GM12873 (cell line): ENCODE data around the gene CYB5A.

Source experiments
- CTCF ChIP-seq: IDR thresholded peaks from 2 replicates; pipeline ENCODE4 v1.5.1; 2012; ENCODE audit warnings: low read depth, mild to moderate bottlenecking, moderate library complexity, low read length, control low read depth; ENCODE audit not compliant: insufficient read depth; ENCODE audit errors: missing control alignments

CYB5A gene

GRCh38 chr18:74271635-74272034 lies 20.1 kb downstream of the CYB5A start:
- no peak for TF ChIP-seq CTCF

DNA sequence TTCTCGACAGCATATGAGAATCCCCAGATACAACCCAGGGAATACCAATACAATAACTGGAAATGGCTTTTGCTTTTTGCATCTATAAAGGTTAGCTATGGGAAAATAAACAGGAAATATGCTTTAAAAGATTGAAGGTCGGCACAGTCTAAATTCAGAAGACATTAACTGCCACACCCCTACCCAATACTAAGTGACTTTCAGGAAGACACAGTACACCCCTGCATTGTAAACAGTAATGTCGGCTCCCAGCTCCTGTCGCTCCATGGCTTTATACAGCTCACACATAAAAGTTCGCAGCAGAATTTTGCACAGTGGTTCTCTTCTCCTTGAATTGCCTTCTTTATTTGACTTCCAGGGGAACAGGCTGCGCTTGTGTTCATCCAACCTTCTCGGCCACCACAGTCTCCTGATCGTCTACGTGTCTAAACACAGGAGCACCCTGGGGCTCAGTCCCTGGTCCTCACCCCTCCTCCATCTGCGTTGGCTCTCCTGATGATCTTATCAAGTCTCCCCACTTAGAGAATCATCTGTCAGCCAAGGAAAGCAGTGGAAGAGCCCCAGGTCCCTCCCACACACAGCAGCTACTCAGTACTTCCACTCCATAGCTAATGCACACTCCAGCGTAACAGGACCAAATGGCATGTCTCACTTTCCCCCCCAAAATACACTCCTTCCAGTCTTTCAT lies 22.7 kb downstream of the CYB5A start:
- TF ChIP-seq CTCF, result no peak

- TF ChIP-seq CTCF, result no peak
These were observed 23.6 kb downstream of the CYB5A start for GRCh38 chr18:74268175-74268574.

- no peak for TF ChIP-seq CTCF
These were observed 25.6 kb downstream of the CYB5A start for GRCh38 chr18:74266161-74266560.

GRCh38 chr18:74265546-74266098 lies 26.1 kb downstream of the CYB5A start:
- TF ChIP-seq CTCF, result no peak

- no peak for TF ChIP-seq CTCF
These were observed 27.3 kb downstream of the CYB5A start for GRCh38 chr18:74264303-74265020.

DNA sequence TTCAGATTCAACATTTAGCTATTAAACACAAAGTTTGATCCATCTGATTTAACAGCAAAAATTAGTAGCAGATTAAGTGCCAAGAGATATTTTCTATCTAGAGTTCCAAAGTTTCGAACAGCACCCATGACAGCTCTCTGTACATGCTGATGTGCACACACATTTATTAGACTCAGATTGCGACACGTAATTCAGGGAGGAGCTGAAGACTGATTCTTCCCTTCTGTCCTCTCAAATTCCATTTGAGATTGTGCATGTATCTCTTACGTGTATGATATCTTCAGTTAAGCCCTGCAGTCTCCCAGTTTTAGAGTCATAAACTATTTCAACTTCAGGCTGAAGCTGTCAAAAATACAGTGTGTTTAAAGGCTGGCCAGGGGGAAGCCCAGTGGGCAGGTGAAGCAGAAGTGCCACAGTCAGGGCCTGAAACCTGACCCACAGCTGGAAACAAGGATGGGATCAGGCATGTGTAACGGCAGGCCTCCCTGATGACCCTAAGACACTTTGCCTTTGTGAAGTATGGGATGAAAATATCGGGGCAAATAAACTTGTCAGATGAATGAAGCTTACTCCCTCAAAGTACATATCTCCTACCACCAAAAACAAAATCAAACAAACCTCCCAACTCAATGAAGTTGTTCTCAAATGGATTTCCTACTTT lies 30.6 kb downstream of the CYB5A start:
- no peak for TF ChIP-seq CTCF
